Epithelial cell of alveolus of lung (primary cell): Measurements from ENCODE around the gene RCN1. TPM values are rescaled to one million over a fixed set of nuclear protein-coding genes. Genes with fewer than 3 reads are reported as not detected.

Experiments used
- total RNA-seq: library from RNA; depleted of rRNA; stranded (reverse); fragments of >200 nt; gene quantifications from 2 replicates; pipeline ENCODE4 v1.2.1, GENCODE V29; 2015

RCN1 gene
- 214 and 255 TPM in 2 replicates for total RNA-seq

GRCh38 chr11:32090545-32091370 lies at the start of gene RCN1:
Gene RCN1, plus strand, starts transcription at chr11:32091074. Its CDS starts 123 bp downstream, at chr11:32091197.

